Measurements from ENCODE around the gene MICU2. TPM values are rescaled to one million over a fixed set of nuclear protein-coding genes. Genes with fewer than 3 reads are reported as not detected.
A peak's percentile ranks its signal among the peaks of the same experiment; 100 is the strongest.

The MICU2 gene
- total and polyA plus RNA-seq, 2 of the 13 experiments (the other 11 are each of a cell fraction or from before 2014, with no cell fraction given), result 31.7 to 42.4 TPM

GRCh38 chr13:21638319-21639282 lies 34.6 kb upstream of the MICU2 start:
- 27% methylated on average over 6 of the region's 6 CpGs for WGBS (ENCODE audit: low lambda C conversion rate)
- no peak for DNase-seq (ENCODE audit: low spot score)
- H4K20me1 ChIP-seq (ENCODE audit: insufficient read depth, low read length), result no peaks in the 10 kb centered on the region
- no peaks in the 10 kb centered on the region for H3K79me2 ChIP-seq (ENCODE audit: insufficient read depth, low read length)
- ATAC-seq, result peak; percentile 38; the same call in 1 of the 3 replicates
- no TSS peak for BruUV-seq (replicated peaks)
- H3K9ac ChIP-seq (ENCODE audit: insufficient read depth, low read depth, low read length), result no peak overlapping the region
- no peak overlapping the region for H3K4me3 ChIP-seq (replicated peaks in 1 of 3; ENCODE audit: insufficient read depth in 1 of 3, low read depth in 2 of 3, low read length in 3 of 3)
- H3K4me1 ChIP-seq (ENCODE audit: insufficient read depth, low read length), result peaks cover 21% of the 10 kb centered on the region
- in situ Hi-C loops (cut with HindIII; ENCODE audit: extremely low pct_ligation_motif_present, low pct_unique_long_range_greater_than_20kb), result loop anchor here (25.0 kb wide), 1 partner anchor 649 kb away; no protein-coding TSS in a partner anchor
- H2AFZ ChIP-seq (ENCODE audit: low read length), result no peak overlapping the region
- CTCF ChIA-PET (ENCODE audit: low intra/inter-chr PET ratio, low total read pairs), result interaction anchor here (0.6 to 1.4 kb wide), 4 partner anchors 13 to 1158 kb away, joined by 3 to 5 read pairs (median 3); no protein-coding TSS in a partner anchor
- peak; percentile 37 for FAIRE-seq
- H3K4me2 ChIP-seq (ENCODE audit: low read depth, low read length), result no peak overlapping the region
- intact Hi-C loops (cut with micrococcal nuclease; ENCODE audit: unreplicated experiment), result loop anchor here (2.0 to 5.0 kb wide), 2 partner anchors 34 to 1158 kb away; partner anchors contain the start of gene FGF9
- POLR2A ChIA-PET, result interaction anchor here (1.4 kb wide), 1 partner anchor 21 kb away, joined by 4 read pairs; no protein-coding TSS in a partner anchor
- no peaks in the 10 kb centered on the region for H3K36me3 ChIP-seq (replicated peaks in 1 of 2; ENCODE audit: control insufficient read depth in 1 of 2, insufficient read depth in 2 of 2, low read length in 2 of 2)
- H3K27ac ChIP-seq (ENCODE audit: extremely low read length, insufficient read depth, low read length), result no peak overlapping the region
- H3K9me3 ChIP-seq (ENCODE audit: low read length), result no peaks in the 10 kb centered on the region
- no peak for TF ChIP-seq ZNF546 (CRISPR knock-in tag; conservative IDR thresholded peaks at IDR 0.05)
- TF ChIP-seq CTCF (CRISPR knock-in tag; IDR thresholded peaks at IDR 0.05), result peak; percentile 65
- TF ChIP-seq SMC3 (IDR thresholded peaks at IDR 0.05; ENCODE audit: low read length), result peak; percentile 63
- peak; percentile 64 for TF ChIP-seq STAG1 (CRISPR knock-in tag; IDR thresholded peaks at IDR 0.05)
- no peaks in the 10 kb centered on the region for H3K27me3 ChIP-seq (ENCODE audit: control insufficient read depth in 1 of 2, insufficient read depth in 2 of 2, low read length in 2 of 2)

All from HepG2 (cell line).